GM19395 (cell line): Measurements from ENCODE around the gene CAPN11.
"Not testable (repeated sequence)": the region's sequence is repeated elsewhere in the genome, so short reads cannot be mapped to it uniquely, and the experiment has no call there.

Source experiments
- ATAC-seq: cut with Tn5 transposase; IDR thresholded peaks from one replicate; pipeline ENCODE4 v1.9.1; 2021; ENCODE audit warnings: mild to moderate bottlenecking, moderate library complexity; ENCODE audit not compliant: unreplicated experiment

CAPN11 gene

GRCh38 chr6:44129841-44130322, 28.7 kb upstream of the CAPN11 start:
- ATAC-seq = no peak

GRCh38 chr6:44131892-44132291, 26.7 kb upstream of the CAPN11 start:
- ATAC-seq = no peak

- no peak for ATAC-seq
Measured at GRCh38 chr6:44132476-44132875, 26.1 kb upstream of the CAPN11 start.

- ATAC-seq = no peak
Measured at GRCh38 chr6:44133003-44133931, 25.4 kb upstream of the CAPN11 start.

- ATAC-seq = no peak
Measured at GRCh38 chr6:44133981-44134711, 24.5 kb upstream of the CAPN11 start.

- ATAC-seq = no peak
Measured at GRCh38 chr6:44135173-44135758, 23.4 kb upstream of the CAPN11 start.

- no peak for ATAC-seq
Measured at GRCh38 chr6:44135875-44136274, 22.7 kb upstream of the CAPN11 start.

GRCh38 chr6:44138717-44139350, 19.8 kb upstream of the CAPN11 start:
- no peak for ATAC-seq

- ATAC-seq = no peak
Measured at GRCh38 chr6:44139351-44139743, 19.3 kb upstream of the CAPN11 start.

GRCh38 chr6:44142835-44143234, 15.8 kb upstream of the CAPN11 start:
- ATAC-seq = no peak

- no peak for ATAC-seq
Measured at GRCh38 chr6:44143731-44144130, 14.9 kb upstream of the CAPN11 start.

GRCh38 chr6:44144536-44144935, 14.1 kb upstream of the CAPN11 start:
- not testable (repeated sequence) for ATAC-seq

GRCh38 chr6:44145839-44146238, 12.8 kb upstream of the CAPN11 start:
- no peak for ATAC-seq

- no peak for ATAC-seq
Measured at GRCh38 chr6:44146685-44147084, 11.9 kb upstream of the CAPN11 start.

- no peak for ATAC-seq
Measured at GRCh38 chr6:44147256-44147655, 11.4 kb upstream of the CAPN11 start.

- no peak for ATAC-seq
Measured at GRCh38 chr6:44148306-44148705, 10.3 kb upstream of the CAPN11 start.

GRCh38 chr6:44149369-44150012, 9.1 kb upstream of the CAPN11 start:
- no peak for ATAC-seq

- ATAC-seq = no peak
Measured at GRCh38 chr6:44150317-44150917, 8.2 kb upstream of the CAPN11 start.

GRCh38 chr6:44151348-44152108, 7.1 kb upstream of the CAPN11 start:
- ATAC-seq = peak; percentile 76
